Measurements from ENCODE around the gene GNA15. TPM values are rescaled to one million over a fixed set of nuclear protein-coding genes. Genes with fewer than 3 reads are reported as not detected.

The GNA15 gene
- total RNA-seq, 1 experiment from 2014 or later: 0.22 TPM

DNA sequence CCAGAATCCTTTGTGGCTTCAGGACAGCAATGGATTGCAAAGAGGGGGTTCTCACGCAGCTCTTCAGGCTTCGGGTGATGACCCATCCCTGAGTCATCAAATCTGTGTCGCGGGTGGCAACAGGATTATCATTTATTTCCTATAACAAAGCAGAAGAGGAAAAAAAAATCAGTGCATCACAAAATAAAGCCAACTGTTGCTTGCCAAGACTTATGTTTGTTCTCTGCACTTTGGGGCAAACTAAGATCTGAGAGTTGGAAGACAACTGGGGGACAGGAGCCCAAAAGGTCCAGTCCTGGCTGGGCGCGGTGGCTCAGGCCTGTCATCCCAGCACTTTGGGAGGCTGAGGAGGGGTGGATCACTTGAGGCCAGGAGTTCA is 6.4 kb downstream of the GNA15 start:
- Mint-ChIP-seq H3K4me1 (no peaks in the 10 kb centered on the region), H3K9me3 (no peaks in the 10 kb centered on the region), H3K27me3 (ENCODE audit: low read depth) (no peaks in the 10 kb centered on the region; the same call in 1 of the 2 replicates), H3K27ac (no peak overlapping the region), H3K4me3 (no peak overlapping the region), H3K36me3 (no peaks in the 10 kb centered on the region)
- no peak for DNase-seq (ENCODE audit: low spot score)
- CTCF ChIA-PET: interaction anchor here (0.8 to 3.4 kb wide), 5 partner anchors 12 to 21 kb away, joined by 3 to 15 read pairs (median 3); no protein-coding TSS in a partner anchor
- POLR2A ChIA-PET: no interaction called here
- TF ChIP-seq, protein P1, sequence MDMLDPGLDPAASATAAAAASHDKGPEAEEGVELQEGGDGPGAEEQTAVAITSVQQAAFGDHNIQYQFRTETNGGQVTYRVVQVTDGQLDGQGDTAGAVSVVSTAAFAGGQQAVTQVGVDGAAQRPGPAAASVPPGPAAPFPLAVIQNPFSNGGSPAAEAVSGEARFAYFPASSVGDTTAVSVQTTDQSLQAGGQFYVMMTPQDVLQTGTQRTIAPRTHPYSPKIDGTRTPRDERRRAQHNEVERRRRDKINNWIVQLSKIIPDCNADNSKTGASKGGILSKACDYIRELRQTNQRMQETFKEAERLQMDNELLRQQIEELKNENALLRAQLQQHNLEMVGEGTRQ (CRISPR knock-in tag; IDR thresholded peaks at IDR 0.05): no peak
- TF ChIP-seq, protein P2, sequence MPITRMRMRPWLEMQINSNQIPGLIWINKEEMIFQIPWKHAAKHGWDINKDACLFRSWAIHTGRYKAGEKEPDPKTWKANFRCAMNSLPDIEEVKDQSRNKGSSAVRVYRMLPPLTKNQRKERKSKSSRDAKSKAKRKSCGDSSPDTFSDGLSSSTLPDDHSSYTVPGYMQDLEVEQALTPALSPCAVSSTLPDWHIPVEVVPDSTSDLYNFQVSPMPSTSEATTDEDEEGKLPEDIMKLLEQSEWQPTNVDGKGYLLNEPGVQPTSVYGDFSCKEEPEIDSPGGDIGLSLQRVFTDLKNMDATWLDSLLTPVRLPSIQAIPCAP (CRISPR knock-in tag; IDR thresholded peaks at IDR 0.05): no peak
- TF ChIP-seq MXD4 (CRISPR knock-in tag; IDR thresholded peaks at IDR 0.05; ENCODE audit: borderline replicate concordance) (no peak), NR2C2 (CRISPR knock-in tag; IDR thresholded peaks at IDR 0.05) (no peak), NR3C1 (CRISPR knock-in tag; conservative IDR thresholded peaks at IDR 0.05; ENCODE audit: low read depth) (no peak), SMAD3 (CRISPR knock-in tag; IDR thresholded peaks at IDR 0.05; ENCODE audit: borderline replicate concordance) (no peak)
- TF ChIP-seq, protein P3, sequence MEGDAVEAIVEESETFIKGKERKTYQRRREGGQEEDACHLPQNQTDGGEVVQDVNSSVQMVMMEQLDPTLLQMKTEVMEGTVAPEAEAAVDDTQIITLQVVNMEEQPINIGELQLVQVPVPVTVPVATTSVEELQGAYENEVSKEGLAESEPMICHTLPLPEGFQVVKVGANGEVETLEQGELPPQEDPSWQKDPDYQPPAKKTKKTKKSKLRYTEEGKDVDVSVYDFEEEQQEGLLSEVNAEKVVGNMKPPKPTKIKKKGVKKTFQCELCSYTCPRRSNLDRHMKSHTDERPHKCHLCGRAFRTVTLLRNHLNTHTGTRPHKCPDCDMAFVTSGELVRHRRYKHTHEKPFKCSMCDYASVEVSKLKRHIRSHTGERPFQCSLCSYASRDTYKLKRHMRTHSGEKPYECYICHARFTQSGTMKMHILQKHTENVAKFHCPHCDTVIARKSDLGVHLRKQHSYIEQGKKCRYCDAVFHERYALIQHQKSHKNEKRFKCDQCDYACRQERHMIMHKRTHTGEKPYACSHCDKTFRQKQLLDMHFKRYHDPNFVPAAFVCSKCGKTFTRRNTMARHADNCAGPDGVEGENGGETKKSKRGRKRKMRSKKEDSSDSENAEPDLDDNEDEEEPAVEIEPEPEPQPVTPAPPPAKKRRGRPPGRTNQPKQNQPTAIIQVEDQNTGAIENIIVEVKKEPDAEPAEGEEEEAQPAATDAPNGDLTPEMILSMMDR (IDR thresholded peaks at IDR 0.05): no peak
- ATAC-seq: no peak

DNA sequence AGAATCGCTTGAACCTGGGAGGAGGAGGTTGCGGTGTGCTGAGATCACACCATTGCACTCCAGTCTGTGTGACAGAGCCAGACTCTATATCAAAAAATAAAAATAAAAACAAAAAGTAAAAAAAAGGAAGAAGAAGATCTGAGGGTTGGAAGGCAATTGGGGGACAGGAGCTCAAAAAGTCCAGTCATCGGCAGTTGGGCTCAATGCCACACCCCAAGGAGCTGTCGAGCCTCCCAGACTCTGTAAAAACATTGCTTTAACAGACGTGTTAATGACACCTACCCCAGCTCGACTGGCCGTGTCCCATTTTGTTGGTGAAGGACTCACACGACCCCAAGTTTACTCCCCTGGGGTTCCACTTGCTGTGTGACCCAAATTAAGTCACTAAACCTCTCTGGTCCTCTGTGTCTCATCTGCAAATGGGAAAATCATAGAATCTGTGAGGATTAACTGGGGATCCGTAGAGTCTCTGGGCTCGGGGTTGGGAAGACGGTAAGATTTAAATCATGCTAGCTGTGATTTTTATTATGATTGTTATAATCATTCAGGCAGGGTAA is 7.0 kb downstream of the GNA15 start:
- DNase-seq (ENCODE audit: low spot score) (no peak), ATAC-seq (no peak)
- H3K4me1 Mint-ChIP-seq: no peaks in the 10 kb centered on the region
- CTCF ChIA-PET: interaction anchor here (0.9 to 3.4 kb wide), 4 partner anchors 12 to 39 kb away, joined by 3 to 15 read pairs (median 3); no protein-coding TSS in a partner anchor
- POLR2A ChIA-PET: interaction anchor here (0.6 kb wide), 1 partner anchor 670 kb away, joined by 4 read pairs; no protein-coding TSS in a partner anchor
- no peaks in the 10 kb centered on the region for H3K36me3 Mint-ChIP-seq
- H3K4me3 Mint-ChIP-seq: no peak overlapping the region
- H3K27me3 Mint-ChIP-seq (ENCODE audit: low read depth): no peaks in the 10 kb centered on the region; the same call in 1 of the 2 replicates
- no peaks in the 10 kb centered on the region for H3K9me3 Mint-ChIP-seq
- no peak overlapping the region for H3K27ac Mint-ChIP-seq
- TF ChIP-seq FOXJ3 (CRISPR knock-in tag; IDR thresholded peaks at IDR 0.05; ENCODE audit: borderline replicate concordance) (no peak), MYBL2 (CRISPR knock-in tag; IDR thresholded peaks at IDR 0.05) (no peak), TCF7 (CRISPR knock-in tag; IDR thresholded peaks at IDR 0.05; ENCODE audit: low read depth) (no peak), SMAD4 (CRISPR knock-in tag; IDR thresholded peaks at IDR 0.05) (no peak), TEAD4 (CRISPR knock-in tag; IDR thresholded peaks at IDR 0.05) (no peak), NR3C1 (CRISPR knock-in tag; conservative IDR thresholded peaks at IDR 0.05; ENCODE audit: low read depth) (no peak), NFE2L1 (CRISPR knock-in tag; IDR thresholded peaks at IDR 0.05) (no peak)
- TF ChIP-seq, protein P4, sequence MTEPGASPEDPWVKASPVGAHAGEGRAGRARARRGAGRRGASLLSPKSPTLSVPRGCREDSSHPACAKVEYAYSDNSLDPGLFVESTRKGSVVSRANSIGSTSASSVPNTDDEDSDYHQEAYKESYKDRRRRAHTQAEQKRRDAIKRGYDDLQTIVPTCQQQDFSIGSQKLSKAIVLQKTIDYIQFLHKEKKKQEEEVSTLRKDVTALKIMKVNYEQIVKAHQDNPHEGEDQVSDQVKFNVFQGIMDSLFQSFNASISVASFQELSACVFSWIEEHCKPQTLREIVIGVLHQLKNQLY (CRISPR knock-in tag; IDR thresholded peaks at IDR 0.05): no peak
- TF ChIP-seq, protein P5, sequence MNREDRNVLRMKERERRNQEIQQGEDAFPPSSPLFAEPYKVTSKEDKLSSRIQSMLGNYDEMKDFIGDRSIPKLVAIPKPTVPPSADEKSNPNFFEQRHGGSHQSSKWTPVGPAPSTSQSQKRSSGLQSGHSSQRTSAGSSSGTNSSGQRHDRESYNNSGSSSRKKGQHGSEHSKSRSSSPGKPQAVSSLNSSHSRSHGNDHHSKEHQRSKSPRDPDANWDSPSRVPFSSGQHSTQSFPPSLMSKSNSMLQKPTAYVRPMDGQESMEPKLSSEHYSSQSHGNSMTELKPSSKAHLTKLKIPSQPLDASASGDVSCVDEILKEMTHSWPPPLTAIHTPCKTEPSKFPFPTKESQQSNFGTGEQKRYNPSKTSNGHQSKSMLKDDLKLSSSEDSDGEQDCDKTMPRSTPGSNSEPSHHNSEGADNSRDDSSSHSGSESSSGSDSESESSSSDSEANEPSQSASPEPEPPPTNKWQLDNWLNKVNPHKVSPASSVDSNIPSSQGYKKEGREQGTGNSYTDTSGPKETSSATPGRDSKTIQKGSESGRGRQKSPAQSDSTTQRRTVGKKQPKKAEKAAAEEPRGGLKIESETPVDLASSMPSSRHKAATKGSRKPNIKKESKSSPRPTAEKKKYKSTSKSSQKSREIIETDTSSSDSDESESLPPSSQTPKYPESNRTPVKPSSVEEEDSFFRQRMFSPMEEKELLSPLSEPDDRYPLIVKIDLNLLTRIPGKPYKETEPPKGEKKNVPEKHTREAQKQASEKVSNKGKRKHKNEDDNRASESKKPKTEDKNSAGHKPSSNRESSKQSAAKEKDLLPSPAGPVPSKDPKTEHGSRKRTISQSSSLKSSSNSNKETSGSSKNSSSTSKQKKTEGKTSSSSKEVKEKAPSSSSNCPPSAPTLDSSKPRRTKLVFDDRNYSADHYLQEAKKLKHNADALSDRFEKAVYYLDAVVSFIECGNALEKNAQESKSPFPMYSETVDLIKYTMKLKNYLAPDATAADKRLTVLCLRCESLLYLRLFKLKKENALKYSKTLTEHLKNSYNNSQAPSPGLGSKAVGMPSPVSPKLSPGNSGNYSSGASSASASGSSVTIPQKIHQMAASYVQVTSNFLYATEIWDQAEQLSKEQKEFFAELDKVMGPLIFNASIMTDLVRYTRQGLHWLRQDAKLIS (CRISPR knock-in tag; IDR thresholded peaks at IDR 0.05; ENCODE audit: borderline replicate concordance): no peak
- TF ChIP-seq, protein P6, sequence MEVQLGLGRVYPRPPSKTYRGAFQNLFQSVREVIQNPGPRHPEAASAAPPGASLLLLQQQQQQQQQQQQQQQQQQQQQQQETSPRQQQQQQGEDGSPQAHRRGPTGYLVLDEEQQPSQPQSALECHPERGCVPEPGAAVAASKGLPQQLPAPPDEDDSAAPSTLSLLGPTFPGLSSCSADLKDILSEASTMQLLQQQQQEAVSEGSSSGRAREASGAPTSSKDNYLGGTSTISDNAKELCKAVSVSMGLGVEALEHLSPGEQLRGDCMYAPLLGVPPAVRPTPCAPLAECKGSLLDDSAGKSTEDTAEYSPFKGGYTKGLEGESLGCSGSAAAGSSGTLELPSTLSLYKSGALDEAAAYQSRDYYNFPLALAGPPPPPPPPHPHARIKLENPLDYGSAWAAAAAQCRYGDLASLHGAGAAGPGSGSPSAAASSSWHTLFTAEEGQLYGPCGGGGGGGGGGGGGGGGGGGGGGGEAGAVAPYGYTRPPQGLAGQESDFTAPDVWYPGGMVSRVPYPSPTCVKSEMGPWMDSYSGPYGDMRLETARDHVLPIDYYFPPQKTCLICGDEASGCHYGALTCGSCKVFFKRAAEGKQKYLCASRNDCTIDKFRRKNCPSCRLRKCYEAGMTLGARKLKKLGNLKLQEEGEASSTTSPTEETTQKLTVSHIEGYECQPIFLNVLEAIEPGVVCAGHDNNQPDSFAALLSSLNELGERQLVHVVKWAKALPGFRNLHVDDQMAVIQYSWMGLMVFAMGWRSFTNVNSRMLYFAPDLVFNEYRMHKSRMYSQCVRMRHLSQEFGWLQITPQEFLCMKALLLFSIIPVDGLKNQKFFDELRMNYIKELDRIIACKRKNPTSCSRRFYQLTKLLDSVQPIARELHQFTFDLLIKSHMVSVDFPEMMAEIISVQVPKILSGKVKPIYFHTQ (CRISPR knock-in tag; IDR thresholded peaks at IDR 0.05): no peak
- TF ChIP-seq, protein P7, sequence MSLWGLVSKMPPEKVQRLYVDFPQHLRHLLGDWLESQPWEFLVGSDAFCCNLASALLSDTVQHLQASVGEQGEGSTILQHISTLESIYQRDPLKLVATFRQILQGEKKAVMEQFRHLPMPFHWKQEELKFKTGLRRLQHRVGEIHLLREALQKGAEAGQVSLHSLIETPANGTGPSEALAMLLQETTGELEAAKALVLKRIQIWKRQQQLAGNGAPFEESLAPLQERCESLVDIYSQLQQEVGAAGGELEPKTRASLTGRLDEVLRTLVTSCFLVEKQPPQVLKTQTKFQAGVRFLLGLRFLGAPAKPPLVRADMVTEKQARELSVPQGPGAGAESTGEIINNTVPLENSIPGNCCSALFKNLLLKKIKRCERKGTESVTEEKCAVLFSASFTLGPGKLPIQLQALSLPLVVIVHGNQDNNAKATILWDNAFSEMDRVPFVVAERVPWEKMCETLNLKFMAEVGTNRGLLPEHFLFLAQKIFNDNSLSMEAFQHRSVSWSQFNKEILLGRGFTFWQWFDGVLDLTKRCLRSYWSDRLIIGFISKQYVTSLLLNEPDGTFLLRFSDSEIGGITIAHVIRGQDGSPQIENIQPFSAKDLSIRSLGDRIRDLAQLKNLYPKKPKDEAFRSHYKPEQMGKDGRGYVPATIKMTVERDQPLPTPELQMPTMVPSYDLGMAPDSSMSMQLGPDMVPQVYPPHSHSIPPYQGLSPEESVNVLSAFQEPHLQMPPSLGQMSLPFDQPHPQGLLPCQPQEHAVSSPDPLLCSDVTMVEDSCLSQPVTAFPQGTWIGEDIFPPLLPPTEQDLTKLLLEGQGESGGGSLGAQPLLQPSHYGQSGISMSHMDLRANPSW (CRISPR knock-in tag; conservative IDR thresholded peaks at IDR 0.05; ENCODE audit: low read depth): no peak
- TF ChIP-seq, protein P1 (CRISPR knock-in tag; IDR thresholded peaks at IDR 0.05): no peak

All from WTC11 (cell line).